AG04450 (cell line): Measurements from ENCODE around the gene N4BP2L1. TPM values are rescaled to one million over a fixed set of nuclear protein-coding genes. Genes with fewer than 3 reads are reported as not detected.

Source experiments
- CTCF ChIA-PET: fragments of 300-600, 350-600 bp; formaldehyde crosslinking; extraction: SDS; loops from one replicate; lab custom pipeline; 2022; ENCODE audit warnings: antibody characterized with exemption, inconsistent platforms; lab: Charles Lee
- POLR2A ChIA-PET: fragments of 350-600 bp; formaldehyde crosslinking; extraction: SDS; loops from one replicate; lab custom pipeline; 2021; ENCODE audit warnings: antibody characterized with exemption, inconsistent platforms; lab: Yijun Ruan, JAX
- DNase-seq: peaks from one replicate; pipeline ENCODE4 v3.0.0-alpha.2; 2011; ENCODE audit warnings: low read depth, low spot score
- H3K27ac ChIP-seq: one replicate; pipeline ENCODE4 v1.5.1; 2012; ENCODE audit warnings: low read depth, low read length, control low read depth
- H3K27me3 ChIP-seq: one replicate; pipeline ENCODE4 v1.6.0; 2012; ENCODE audit warnings: low read length; ENCODE audit not compliant: control insufficient read depth, insufficient read depth
- H3K4me3 ChIP-seq: 2 replicates; pipeline ENCODE4 v1.5.1; 2011; ENCODE audit warnings: mild to moderate bottlenecking, low read depth, low read length, control low read depth
- H3K9me3 ChIP-seq: 2 replicates; pipeline ENCODE4 v1.5.1; 2012; ENCODE audit warnings: low read length; ENCODE audit not compliant: control insufficient read depth, insufficient read depth
- CTCF ChIP-seq: IDR thresholded peaks from 2 replicates; pipeline ENCODE4 v1.5.1; 2011; ENCODE audit warnings: low read depth, low read length, control low read depth, inconsistent platforms
- polyA plus RNA-seq: library from polyadenylated mRNA; depleted of rRNA; stranded (reverse); fragments of >200 nt; gene quantifications from 2 replicates; pipeline ENCODE4 v1.2.3, GENCODE V29; 2011

N4BP2L1 gene
- polyA plus RNA-seq, 1 experiment = 1.8 TPM

GRCh38 chr13:32446773-32447465 lies 19.0 kb upstream of the N4BP2L1 start:
- Histone ChIP-seq H3K4me3 (no peak overlapping the region), H3K27ac (no peak overlapping the region), H3K9me3 (peaks cover 4% of the 10 kb centered on the region), H3K27me3 (no peaks in the 10 kb centered on the region)
- POLR2A ChIA-PET = no interaction called here
- TF ChIP-seq CTCF = no peak
- no peak for DNase-seq
- CTCF ChIA-PET = no interaction called here

GRCh38 chr13:32446220-32446619 lies 18.3 kb upstream of the N4BP2L1 start:
- TF ChIP-seq CTCF = no peak
- POLR2A ChIA-PET = no interaction called here
- no peak overlapping the region for H3K27ac ChIP-seq
- no peak overlapping the region for H3K4me3 ChIP-seq
- H3K27me3 ChIP-seq = no peaks in the 10 kb centered on the region
- CTCF ChIA-PET = no interaction called here
- no peak for DNase-seq
- no peaks in the 10 kb centered on the region; the same call in 1 of the 2 replicates for H3K9me3 ChIP-seq

- Histone ChIP-seq H3K9me3 (no peaks in the 10 kb centered on the region; the same call in 1 of the 2 replicates), H3K27me3 (no peaks in the 10 kb centered on the region), H3K27ac (no peak overlapping the region), H3K4me3 (no peak overlapping the region)
- POLR2A ChIA-PET = no interaction called here
- no peak for DNase-seq
- CTCF ChIA-PET = interaction anchor here (0.6 kb wide), 1 partner anchor 646 kb away, joined by 3 read pairs; no protein-coding TSS in a partner anchor
- no peak for TF ChIP-seq CTCF
Observed at GRCh38 chr13:32445461-32445860, 17.5 kb upstream of the N4BP2L1 start.

- Histone ChIP-seq H3K4me3 (no peak overlapping the region), H3K27me3 (no peaks in the 10 kb centered on the region), H3K27ac (no peak overlapping the region), H3K9me3 (no peaks in the 10 kb centered on the region; the same call in 1 of the 2 replicates)
- CTCF ChIA-PET = interaction anchor here (0.9 to 1.7 kb wide), 4 partner anchors 11 to 533 kb away, joined by 3 to 8 read pairs (median 3); no protein-coding TSS in a partner anchor
- TF ChIP-seq CTCF = peak; percentile 46
- POLR2A ChIA-PET = no interaction called here
- no peak for DNase-seq
Observed at GRCh38 chr13:32443111-32443510, 15.2 kb upstream of the N4BP2L1 start.

GRCh38 chr13:32438871-32439270 lies 10.9 kb upstream of the N4BP2L1 start:
- POLR2A ChIA-PET = no interaction called here
- CTCF ChIA-PET = interaction anchor here (1.1 kb wide), 1 partner anchor 274 kb away, joined by 3 read pairs; no protein-coding TSS in a partner anchor

More at GRCh38 chr13:32438871-32439270, 10.9 kb upstream of the N4BP2L1 start:
- no peaks in the 10 kb centered on the region for H3K27me3 ChIP-seq
- TF ChIP-seq CTCF = no peak
- H3K27ac ChIP-seq = no peak overlapping the region
- no peak overlapping the region for H3K4me3 ChIP-seq
- no peak for DNase-seq
- no peaks in the 10 kb centered on the region; the same call in 1 of the 2 replicates for H3K9me3 ChIP-seq
